ENCODE results near the gene ABCD1.

- TF ChIP-seq CTCF (IDR thresholded peaks at IDR 0.05) = no peak
- TF ChIP-seq POLR2A (IDR thresholded peaks at IDR 0.05) = no peak
Observed at GRCh38 chrX:153697924-153698865, 26.5 kb upstream of the ABCD1 start.

Measured in uterus (tissue), 2 donors.